ENCODE measurements around the gene BANP.
"Not testable (repeated sequence)": the region's sequence is repeated elsewhere in the genome, so short reads cannot be mapped to it uniquely, and the experiment has no call there.

The BANP gene

GRCh38 chr16:88022076-88023042, 71.1 kb downstream of the BANP start:
- TF ChIP-seq TAF1 (IDR thresholded peaks at IDR 0.05; ENCODE audit: low read depth, low read length) (no peak), SPI1 (IDR thresholded peaks at IDR 0.05; ENCODE audit: low read depth, low read length) (no peak), PAX5 (IDR thresholded peaks at IDR 0.05; ENCODE audit: insufficient read depth, low read length, severe bottlenecking) (no peak), POLR2AphosphoS5 (IDR thresholded peaks at IDR 0.05; ENCODE audit: low read depth, low read length) (no peak), POLR2A (IDR thresholded peaks at IDR 0.05; ENCODE audit: low read depth, low read length) (no peak), POU2F2 (IDR thresholded peaks at IDR 0.05; ENCODE audit: low read depth, low read length) (no peak)
- no peak for FAIRE-seq
- DNase-seq (ENCODE audit: insufficient read length, low spot score), result no peak

- DNase-seq (ENCODE audit: insufficient read length, low spot score), result no peak
- no peak for FAIRE-seq
- TF ChIP-seq PAX5 (IDR thresholded peaks at IDR 0.05; ENCODE audit: insufficient read depth, low read length, severe bottlenecking) (no peak), POU2F2 (IDR thresholded peaks at IDR 0.05; ENCODE audit: low read depth, low read length) (no peak), POLR2A (IDR thresholded peaks at IDR 0.05; ENCODE audit: low read depth, low read length) (no peak), POLR2AphosphoS5 (IDR thresholded peaks at IDR 0.05; ENCODE audit: low read depth, low read length) (no peak), TAF1 (IDR thresholded peaks at IDR 0.05; ENCODE audit: low read depth, low read length) (no peak), SPI1 (IDR thresholded peaks at IDR 0.05; ENCODE audit: low read depth, low read length) (no peak)
Measured at GRCh38 chr16:88023366-88023765, 72.1 kb downstream of the BANP start.

DNA sequence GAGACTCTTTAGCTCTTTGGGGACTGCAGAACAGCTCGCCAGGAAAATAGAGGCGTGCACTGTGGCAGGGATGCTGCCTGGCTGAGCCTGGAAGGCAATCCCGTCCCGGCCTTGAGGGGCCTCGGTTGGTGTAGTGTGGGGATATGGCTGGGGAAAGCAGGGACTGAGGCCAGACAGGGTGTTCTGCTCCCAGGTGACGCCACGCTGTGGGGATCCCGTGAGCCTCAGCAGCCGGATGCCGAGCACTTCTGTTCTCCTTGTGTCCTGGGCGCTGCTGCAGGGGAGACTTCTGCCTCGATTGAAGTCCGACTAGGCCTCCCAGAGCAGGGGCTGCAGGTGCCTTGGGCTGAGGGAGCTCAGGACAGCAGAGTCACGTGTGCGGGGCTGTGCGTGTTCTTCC, 72.6 kb downstream of the BANP start:
- DNase-seq (ENCODE audit: insufficient read length, low spot score), result no peak
- TF ChIP-seq PAX5 (IDR thresholded peaks at IDR 0.05; ENCODE audit: insufficient read depth, low read length, severe bottlenecking) (no peak), SPI1 (IDR thresholded peaks at IDR 0.05; ENCODE audit: low read depth, low read length) (no peak), POLR2A (IDR thresholded peaks at IDR 0.05; ENCODE audit: low read depth, low read length) (no peak), POU2F2 (IDR thresholded peaks at IDR 0.05; ENCODE audit: low read depth, low read length) (no peak)
- FAIRE-seq, result no peak

- not testable (repeated sequence) for FAIRE-seq; DNase-seq (ENCODE audit: insufficient read length, low spot score)
Measured at GRCh38 chr16:88024491-88025085, 73.4 kb downstream of the BANP start.

DNA sequence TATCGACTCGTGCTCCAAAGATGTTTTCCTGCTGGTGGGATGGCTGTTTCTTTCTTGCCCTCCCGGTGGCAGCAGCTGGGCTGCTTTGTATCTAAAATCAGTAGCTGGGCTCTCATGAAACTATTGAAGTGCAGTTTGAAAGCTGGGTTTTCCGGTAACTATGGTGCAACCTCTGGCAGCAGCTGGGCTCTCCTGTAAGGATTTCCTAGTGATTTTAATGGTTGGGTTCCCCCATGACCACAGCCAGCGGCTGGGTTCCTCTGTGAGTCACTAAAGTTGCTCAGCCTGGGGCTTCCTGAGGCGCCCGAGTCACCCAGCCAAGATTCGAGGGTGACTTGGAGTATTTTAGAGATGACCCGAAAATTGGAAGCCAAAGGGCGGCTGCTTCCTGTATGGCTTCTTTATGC, 73.9 kb downstream of the BANP start:
- not testable (repeated sequence) for DNase-seq (ENCODE audit: insufficient read length, low spot score); FAIRE-seq

DNA sequence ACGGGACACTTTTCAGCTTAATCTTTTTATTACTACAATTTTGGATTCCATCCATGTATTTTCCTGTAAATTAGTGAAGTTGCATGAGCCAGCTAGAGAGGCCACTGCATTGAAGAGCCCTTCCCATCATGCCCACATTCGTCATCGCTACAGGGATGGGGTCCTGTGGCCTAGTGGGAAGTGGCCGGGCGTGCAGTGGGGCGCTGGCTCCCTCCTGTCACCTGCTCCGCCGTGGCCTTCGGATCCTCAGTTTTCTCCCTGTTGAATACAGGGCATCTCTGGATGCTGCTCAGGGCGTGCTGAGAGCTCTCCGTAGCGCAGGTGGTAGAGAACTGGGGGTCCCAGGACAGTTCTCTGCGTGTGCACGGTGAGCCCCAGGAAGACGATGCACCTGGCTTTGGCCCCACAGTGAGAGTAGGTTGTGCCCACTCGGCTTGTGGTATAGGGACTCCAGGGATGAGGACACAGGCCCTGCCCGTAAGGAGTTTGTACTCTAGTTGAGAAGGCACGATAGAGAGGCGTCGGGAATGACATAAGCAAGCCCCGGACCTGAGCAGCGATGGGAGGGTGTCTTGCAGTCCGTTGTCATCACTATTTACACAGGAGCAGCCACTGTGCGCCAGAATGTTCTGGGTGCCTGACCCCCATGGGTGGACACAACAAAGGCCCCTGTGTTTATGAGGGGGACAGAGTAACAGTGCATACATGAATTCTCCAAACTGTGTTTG, 74.8 kb downstream of the BANP start:
- not testable (repeated sequence) for FAIRE-seq; DNase-seq (ENCODE audit: insufficient read length, low spot score)

- no peak for TF ChIP-seq POLR2A (IDR thresholded peaks at IDR 0.05; ENCODE audit: low read depth, low read length)
- TF ChIP-seq POU2F2 (IDR thresholded peaks at IDR 0.05; ENCODE audit: low read depth, low read length), result no peak
- no peak for TF ChIP-seq PAX5 (IDR thresholded peaks at IDR 0.05; ENCODE audit: insufficient read depth, low read length, severe bottlenecking)
- TF ChIP-seq POLR2AphosphoS5 (IDR thresholded peaks at IDR 0.05; ENCODE audit: low read depth, low read length), result no peak
- TF ChIP-seq SPI1 (IDR thresholded peaks at IDR 0.05; ENCODE audit: low read depth, low read length), result no peak
- no peak for FAIRE-seq
- DNase-seq (ENCODE audit: insufficient read length, low spot score), result no peak
Measured at GRCh38 chr16:88026964-88027938, 76.0 kb downstream of the BANP start.

- not testable (repeated sequence) for FAIRE-seq; DNase-seq (ENCODE audit: insufficient read length, low spot score)
Measured at GRCh38 chr16:88028177-88028930, 77.1 kb downstream of the BANP start.

- FAIRE-seq (no peak), DNase-seq (ENCODE audit: insufficient read length, low spot score) (no peak)
- TF ChIP-seq POLR2A (IDR thresholded peaks at IDR 0.05; ENCODE audit: low read depth, low read length), result no peak
- no peak for TF ChIP-seq TAF1 (IDR thresholded peaks at IDR 0.05; ENCODE audit: low read depth, low read length)
- TF ChIP-seq POLR2AphosphoS5 (IDR thresholded peaks at IDR 0.05; ENCODE audit: low read depth, low read length), result no peak
- no peak for TF ChIP-seq PAX5 (IDR thresholded peaks at IDR 0.05; ENCODE audit: insufficient read depth, low read length, severe bottlenecking)
- no peak for TF ChIP-seq POU2F2 (IDR thresholded peaks at IDR 0.05; ENCODE audit: low read depth, low read length)
- TF ChIP-seq SPI1 (IDR thresholded peaks at IDR 0.05; ENCODE audit: low read depth, low read length), result no peak
Measured at GRCh38 chr16:88030498-88030897, 79.3 kb downstream of the BANP start.

- FAIRE-seq; DNase-seq (ENCODE audit: insufficient read length, low spot score): not testable (repeated sequence)
Measured at GRCh38 chr16:88030961-88031360, 79.7 kb downstream of the BANP start.

DNA sequence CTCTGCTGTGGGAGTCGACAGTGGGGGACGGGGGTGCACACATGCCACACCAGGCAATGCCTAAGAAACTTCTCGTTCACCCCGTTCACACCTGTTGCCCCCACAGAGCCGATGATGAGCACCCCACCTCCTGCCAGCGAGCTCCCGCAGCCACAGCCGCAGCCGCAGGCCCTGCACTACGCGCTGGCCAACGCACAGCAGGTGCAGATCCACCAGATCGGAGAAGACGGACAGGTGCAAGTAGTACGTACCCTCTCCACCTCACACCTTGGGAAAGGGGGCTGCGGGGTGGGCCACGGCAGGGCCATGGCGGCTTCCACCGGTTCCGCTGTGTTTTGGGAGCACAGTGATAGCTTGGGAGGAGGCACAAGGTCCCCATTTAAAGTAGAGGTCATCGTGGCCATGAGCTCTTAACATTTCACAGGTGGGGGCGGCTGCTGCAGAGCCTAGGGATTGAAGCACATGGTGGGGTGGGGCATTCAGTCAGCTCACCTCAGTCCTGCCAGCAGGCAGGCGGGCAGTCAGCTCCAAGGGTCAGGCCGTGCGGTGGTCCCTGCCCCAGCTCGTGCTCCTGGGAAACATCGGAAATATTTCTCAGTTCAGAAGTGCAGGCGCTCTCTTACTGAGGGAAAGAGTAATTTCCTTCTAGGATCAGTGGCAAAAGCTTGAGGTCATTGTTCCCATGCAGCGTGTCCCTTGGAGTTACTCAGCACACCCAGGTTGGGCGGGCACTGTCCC, 81.9 kb downstream of the BANP start:
- DNase-seq (ENCODE audit: insufficient read length, low spot score); FAIRE-seq: not testable (repeated sequence)
